ENCODE data around the gene SCNN1G. TPM values are rescaled to one million over a fixed set of nuclear protein-coding genes. Genes with fewer than 3 reads are reported as not detected.
A peak's percentile ranks its signal among the peaks of the same experiment; 100 is the strongest.

Gene SCNN1G
- total RNA-seq, 1 experiment from 2014 or later = 1.3 TPM

- TF ChIP-seq, protein P1, sequence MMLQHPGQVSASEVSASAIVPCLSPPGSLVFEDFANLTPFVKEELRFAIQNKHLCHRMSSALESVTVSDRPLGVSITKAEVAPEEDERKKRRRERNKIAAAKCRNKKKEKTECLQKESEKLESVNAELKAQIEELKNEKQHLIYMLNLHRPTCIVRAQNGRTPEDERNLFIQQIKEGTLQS (CRISPR knock-in tag; conservative IDR thresholded peaks at IDR 0.05) = no peak
- TF ChIP-seq HMGXB4 (CRISPR knock-in tag; IDR thresholded peaks at IDR 0.05) (no peak), FOXP1 (CRISPR knock-in tag; IDR thresholded peaks at IDR 0.05; ENCODE audit: borderline replicate concordance) (peak; percentile 34; the same call in 1 of the 2 replicates), RORB (CRISPR knock-in tag; IDR thresholded peaks at IDR 0.05) (no peak), ZNF671 (CRISPR knock-in tag; IDR thresholded peaks at IDR 0.05) (0 out of 2 replicates have a peak, but pooled peaks have one; percentile 67), ZNF121 (CRISPR knock-in tag; IDR thresholded peaks at IDR 0.05) (no peak), ZNF423 (CRISPR knock-in tag; IDR thresholded peaks at IDR 0.05) (no peak), ZNF532 (CRISPR knock-in tag; IDR thresholded peaks at IDR 0.05; ENCODE audit: borderline replicate concordance) (no peak), TEAD4 (CRISPR knock-in tag; IDR thresholded peaks at IDR 0.05) (no peak), FOXP4 (CRISPR knock-in tag; IDR thresholded peaks at IDR 0.05) (peak; percentile 85), SOX15 (CRISPR knock-in tag; IDR thresholded peaks at IDR 0.05) (no peak), JUN (CRISPR knock-in tag; IDR thresholded peaks at IDR 0.05) (no peak), E2F1 (CRISPR knock-in tag; IDR thresholded peaks at IDR 0.05) (no peak), JAZF1 (CRISPR knock-in tag; IDR thresholded peaks at IDR 0.05) (no peak), ATF1 (CRISPR knock-in tag; IDR thresholded peaks at IDR 0.05) (no peak), OVOL2 (CRISPR knock-in tag; IDR thresholded peaks at IDR 0.05; ENCODE audit: borderline replicate concordance) (no peak), ZNF396 (CRISPR knock-in tag; IDR thresholded peaks at IDR 0.05; ENCODE audit: borderline replicate concordance) (no peak), NR1H2 (CRISPR knock-in tag; IDR thresholded peaks at IDR 0.05) (no peak), ZNF232 (CRISPR knock-in tag; IDR thresholded peaks at IDR 0.05) (no peak), ATF6 (CRISPR knock-in tag; IDR thresholded peaks at IDR 0.05) (no peak), GTF2I (CRISPR knock-in tag; conservative IDR thresholded peaks at IDR 0.05) (no peak), HMGA2 (CRISPR knock-in tag; IDR thresholded peaks at IDR 0.05) (no peak)
- TF ChIP-seq, protein P2, sequence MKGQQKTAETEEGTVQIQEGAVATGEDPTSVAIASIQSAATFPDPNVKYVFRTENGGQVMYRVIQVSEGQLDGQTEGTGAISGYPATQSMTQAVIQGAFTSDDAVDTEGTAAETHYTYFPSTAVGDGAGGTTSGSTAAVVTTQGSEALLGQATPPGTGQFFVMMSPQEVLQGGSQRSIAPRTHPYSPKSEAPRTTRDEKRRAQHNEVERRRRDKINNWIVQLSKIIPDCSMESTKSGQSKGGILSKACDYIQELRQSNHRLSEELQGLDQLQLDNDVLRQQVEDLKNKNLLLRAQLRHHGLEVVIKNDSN (CRISPR knock-in tag; IDR thresholded peaks at IDR 0.05) = peak; percentile 94
- TF ChIP-seq, protein P3, sequence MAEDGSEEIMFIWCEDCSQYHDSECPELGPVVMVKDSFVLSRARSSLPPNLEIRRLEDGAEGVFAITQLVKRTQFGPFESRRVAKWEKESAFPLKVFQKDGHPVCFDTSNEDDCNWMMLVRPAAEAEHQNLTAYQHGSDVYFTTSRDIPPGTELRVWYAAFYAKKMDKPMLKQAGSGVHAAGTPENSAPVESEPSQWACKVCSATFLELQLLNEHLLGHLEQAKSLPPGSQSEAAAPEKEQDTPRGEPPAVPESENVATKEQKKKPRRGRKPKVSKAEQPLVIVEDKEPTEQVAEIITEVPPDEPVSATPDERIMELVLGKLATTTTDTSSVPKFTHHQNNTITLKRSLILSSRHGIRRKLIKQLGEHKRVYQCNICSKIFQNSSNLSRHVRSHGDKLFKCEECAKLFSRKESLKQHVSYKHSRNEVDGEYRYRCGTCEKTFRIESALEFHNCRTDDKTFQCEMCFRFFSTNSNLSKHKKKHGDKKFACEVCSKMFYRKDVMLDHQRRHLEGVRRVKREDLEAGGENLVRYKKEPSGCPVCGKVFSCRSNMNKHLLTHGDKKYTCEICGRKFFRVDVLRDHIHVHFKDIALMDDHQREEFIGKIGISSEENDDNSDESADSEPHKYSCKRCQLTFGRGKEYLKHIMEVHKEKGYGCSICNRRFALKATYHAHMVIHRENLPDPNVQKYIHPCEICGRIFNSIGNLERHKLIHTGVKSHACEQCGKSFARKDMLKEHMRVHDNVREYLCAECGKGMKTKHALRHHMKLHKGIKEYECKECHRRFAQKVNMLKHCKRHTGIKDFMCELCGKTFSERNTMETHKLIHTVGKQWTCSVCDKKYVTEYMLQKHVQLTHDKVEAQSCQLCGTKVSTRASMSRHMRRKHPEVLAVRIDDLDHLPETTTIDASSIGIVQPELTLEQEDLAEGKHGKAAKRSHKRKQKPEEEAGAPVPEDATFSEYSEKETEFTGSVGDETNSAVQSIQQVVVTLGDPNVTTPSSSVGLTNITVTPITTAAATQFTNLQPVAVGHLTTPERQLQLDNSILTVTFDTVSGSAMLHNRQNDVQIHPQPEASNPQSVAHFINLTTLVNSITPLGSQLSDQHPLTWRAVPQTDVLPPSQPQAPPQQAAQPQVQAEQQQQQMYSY (CRISPR knock-in tag; IDR thresholded peaks at IDR 0.05) = no peak
Measured at GRCh38 chr16:23149267-23149992, 33.1 kb upstream of the SCNN1G start, which contains the start of gene USP31 (continued).

Measured in WTC11 (cell line).